Psoas muscle (tissue), 8 donors: ENCODE data around the gene RNF152. TPM values are rescaled to one million over a fixed set of nuclear protein-coding genes. Genes with fewer than 3 reads are reported as not detected.

Experiments
- ATAC-seq, 4 donors: fragments of 200-7000 bp; cut with Tn5 transposase; one replicate each; pipeline ENCODE4 v1.9.1; 2020; ENCODE audit warnings: moderate library complexity in 3 of 4, mild to moderate bottlenecking in 2 of 4
- DNase-seq, 2 donors: peaks; one replicate each; pipeline ENCODE4 v3.0.0-alpha.2; 2020
- H3K27ac ChIP-seq: fragments of 200-600 bp; one replicate; pipeline ENCODE4 v1.8.0; 2022
- H3K27me3 ChIP-seq, 3 donors: fragments of 200-600 bp in 1 of 3; one replicate each; pipeline versions ENCODE4 v1.6.1 to v1.8.0; 2013 to 2022; ENCODE audit warnings: low read length in 2 of 3, mild to moderate bottlenecking in 2 of 3, moderate library complexity in 1 of 3; ENCODE audit not compliant: insufficient read depth in 3 of 3
- H3K36me3 ChIP-seq, 2 donors: fragments of 200-600 bp in 1 of 2; one replicate each; pipeline versions ENCODE4 v1.6.1 to v1.8.0; 2013 to 2022; ENCODE audit warnings: low read depth in 1 of 2, mild to moderate bottlenecking in 1 of 2, moderate library complexity in 1 of 2; ENCODE audit not compliant: insufficient read depth in 1 of 2
- H3K4me1 ChIP-seq: fragments of 200-600 bp; one replicate; pipeline ENCODE4 v1.8.0; 2022
- H3K4me3 ChIP-seq: fragments of 200-600 bp; one replicate; pipeline ENCODE4 v1.8.0; 2022; ENCODE audit warnings: mild to moderate bottlenecking
- H3K9me3 ChIP-seq: fragments of 200-600 bp; one replicate; pipeline ENCODE4 v1.8.0; 2022
- CTCF ChIP-seq: fragments of 200-600 bp; IDR thresholded peaks from one replicate; pipeline ENCODE4 v1.8.0; 2022; ENCODE audit warnings: antibody characterized with exemption
- WGBS, 3 donors: extraction: QIAGEN DNeasy Blood & Tissue Kit; methylation state at CpG; one replicate each; pipeline versions ENCODE4 v1.1.6 to v1.1.7; 2013; 5-methylcytosine and 5-hydroxymethylcytosine counted together
- intact Hi-C, 2 donors: fragments of 100-400 bp; cut with DNase I; formaldehyde crosslinking; loops; one replicate each; pipeline versions ENCODE4 v1.11.0 to v1.14.2; 2022
- polyA plus RNA-seq, 3 donors: library from polyadenylated mRNA; stranded (reverse); fragments of 200-250 nt; gene quantifications; one replicate each; pipeline ENCODE4 v1.2.3, GENCODE V29; 2013
- total RNA-seq, 4 donors: library from RNA; stranded (reverse); fragmentation: NEBNext Ultra II Directional in 2 of 4; extraction: Animal tissue kit (Norgen Biotek cat#: 25700) in 2 of 4; gene quantifications; one replicate each; pipeline versions ENCODE4 v1.2.1 to v1.2.4, GENCODE V29; 2021 to 2023
- donor health status: healthy with polysubstance abuse.
- donor health status: DM: no; HTN: no; CAD: no; lungs with moderate emphysema.
- donor health status: Bipolar disorder and iron deficiency.
- donor health status: healthy.
- donor health status: DM: yes; HTN: yes; CAD: no.
- donor health status: DM: no; HTN: no; CAD: no.
- donor health status: DM: no; HTN: no; CAD: no.
- donor health status: DM: yes; HTN: yes; CAD: no.

Gene RNF152
- total and polyA plus RNA-seq, 7 donors, result 0.48 to 4.0 (median 2.5) TPM

- Histone ChIP-seq H3K9me3 (no peaks in the 10 kb centered on the region), H3K27me3 (no peaks in the 10 kb centered on the region), H3K4me3 (no peak overlapping the region), H3K27ac (no peak overlapping the region), H3K36me3 (no peaks in the 10 kb centered on the region), H3K4me1 (no peaks in the 10 kb centered on the region)
- WGBS, 3 donors, result 39 to 42% (median 41%) methylated on average over 5 of the region's 5 CpGs
- ATAC-seq, result no peak
- no peak for TF ChIP-seq CTCF
- intact Hi-C loops, result loop anchor here in 1 of 2 donors (5.0 kb wide), 1 partner anchor 86 kb away; no protein-coding TSS in a partner anchor
- DNase-seq, result no peak
These were observed 59.4 kb downstream of the RNF152 start for GRCh38 chr18:61833387-61833786.

- ATAC-seq (no peak), DNase-seq (no peak)
- Histone ChIP-seq H3K4me1 (no peaks in the 10 kb centered on the region), H3K27ac (no peak overlapping the region), H3K27me3 (no peaks in the 10 kb centered on the region), H3K9me3 (no peaks in the 10 kb centered on the region), H3K4me3 (no peak overlapping the region), H3K36me3 (no peaks in the 10 kb centered on the region)
- no peak for TF ChIP-seq CTCF
- WGBS, 3 donors, result 76 to 93% (median 87%) methylated on average over 2 of the region's 2 CpGs
- intact Hi-C loops, result loop anchor here in 1 of 2 donors (5.0 kb wide), 1 partner anchor 86 kb away; no protein-coding TSS in a partner anchor
These were observed 59.9 kb downstream of the RNF152 start for GRCh38 chr18:61832858-61833257.

GRCh38 chr18:61831071-61831470, 61.7 kb downstream of the RNF152 start:
- Histone ChIP-seq H3K36me3 (no peaks in the 10 kb centered on the region), H3K9me3 (no peaks in the 10 kb centered on the region), H3K4me1 (no peaks in the 10 kb centered on the region), H3K27me3 (no peaks in the 10 kb centered on the region), H3K4me3 (no peak overlapping the region), H3K27ac (no peak overlapping the region)
- no peak for TF ChIP-seq CTCF
- intact Hi-C loops, result loop anchor here in 1 of 2 donors (5.0 kb wide), 1 partner anchor 84 kb away; no protein-coding TSS in a partner anchor
- DNase-seq (no peak), ATAC-seq (no peak)
- WGBS, 3 donors, result 39 to 41% (median 40%) methylated on average over 6 of the region's 6 CpGs

GRCh38 chr18:61829108-61829507, 63.7 kb downstream of the RNF152 start:
- Histone ChIP-seq H3K4me1 (no peaks in the 10 kb centered on the region), H3K9me3 (no peaks in the 10 kb centered on the region), H3K27me3 (no peaks in the 10 kb centered on the region), H3K36me3 (no peaks in the 10 kb centered on the region), H3K27ac (no peak overlapping the region), H3K4me3 (no peak overlapping the region)
- intact Hi-C loops, result no loop called here
- DNase-seq, result no peak
- TF ChIP-seq CTCF, result no peak
- WGBS, 3 donors, result 72 to 79% (median 75%) methylated on average over 7 of the region's 7 CpGs
- no peak for ATAC-seq

- H3K36me3 ChIP-seq, result no peaks in the 10 kb centered on the region
- intact Hi-C loops, result no loop called here
- H3K4me1 ChIP-seq, result no peaks in the 10 kb centered on the region
- TF ChIP-seq CTCF, result no peak
- ATAC-seq (no peak), DNase-seq (no peak)
- no peak overlapping the region for H3K4me3 ChIP-seq
- WGBS, 3 donors, result 35 to 41% (median 38%) methylated on average over 3 of the region's 3 CpGs
- no peak overlapping the region for H3K27ac ChIP-seq
- H3K9me3 ChIP-seq, result no peaks in the 10 kb centered on the region
- H3K27me3 ChIP-seq, result no peaks in the 10 kb centered on the region
These were observed 65.2 kb downstream of the RNF152 start for GRCh38 chr18:61827591-61827990.
